ENCODE measurements around the gene NCAM1.

NCAM1 gene

DNA sequence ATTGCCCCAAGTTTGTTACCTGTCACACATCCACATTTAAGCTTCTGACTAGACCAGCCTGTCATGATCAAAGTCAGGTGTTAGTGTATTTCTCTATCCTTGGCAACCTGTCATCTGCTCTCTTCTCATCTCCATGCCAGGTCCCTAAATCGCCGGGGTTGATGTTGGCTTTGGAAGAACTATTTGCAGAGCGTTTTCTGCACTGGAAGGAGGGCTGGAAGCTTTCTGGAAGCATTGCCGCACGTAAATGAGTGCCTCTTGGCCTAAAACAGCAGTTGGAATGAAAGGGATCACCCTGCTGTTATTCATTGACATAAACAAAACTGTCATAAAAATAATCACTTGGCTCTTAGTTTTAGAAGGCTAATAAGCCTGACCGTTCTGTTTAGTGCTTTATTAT lies 354.6 kb downstream of the NCAM1 start:
- Histone ChIP-seq H3K23ac (ENCODE audit: low read depth, low read length, poor library complexity) (no peak overlapping the region), H2AFZ (ENCODE audit: low read length) (no peak overlapping the region), H3K18ac (ENCODE audit: low read length) (no peak overlapping the region), H3K9me3 (replicated peaks in 1 of 2; ENCODE audit: control insufficient read depth in 2 of 2, insufficient read depth in 1 of 2, low read depth in 1 of 2, low read length in 2 of 2) (peaks cover 4 to 5% of the 10 kb centered on the region in 2 donors), H3K14ac (ENCODE audit: low read length) (no peak overlapping the region), H3K36me3 (replicated peaks in 1 of 2; ENCODE audit: control insufficient read depth in 2 of 2, insufficient read depth in 2 of 2, low read length in 2 of 2) (peaks cover 3 to 21% of the 10 kb centered on the region in 2 donors), H2BK12ac (ENCODE audit: low read length) (no peak overlapping the region), H2BK120ac (ENCODE audit: low read depth, low read length) (no peak overlapping the region), H4K91ac (ENCODE audit: low read depth, low read length, poor library complexity) (no peak overlapping the region), H4K8ac (ENCODE audit: low read depth, low read length) (no peak overlapping the region), H3K4ac (ENCODE audit: low read length) (no peak overlapping the region), H3K4me2 (ENCODE audit: insufficient read depth, low read length, poor library complexity, severe bottlenecking) (no peak overlapping the region), H2BK5ac (ENCODE audit: low read length) (no peak overlapping the region), H3K79me1 (ENCODE audit: low read depth, low read length) (no peaks in the 10 kb centered on the region), H2BK15ac (ENCODE audit: low read length) (no peak overlapping the region), H3K27ac (replicated peaks; ENCODE audit: low read length) (no peak overlapping the region), H3K4me3 (ENCODE audit: low read length in 2 of 2) (no peak overlapping the region), H2AK5ac (ENCODE audit: low read depth, low read length) (no peak overlapping the region), H3K27me3 (ENCODE audit: control insufficient read depth in 3 of 3, insufficient read depth in 3 of 3, low read depth in 1 of 3, low read length in 3 of 3) (peaks cover 0 to 24% (median 12%) of the 10 kb centered on the region in 3 experiments), H3K9ac (ENCODE audit: low read depth, low read length, poor library complexity) (no peak overlapping the region), H3K4me1 (ENCODE audit: control insufficient read depth in 2 of 2, insufficient read depth in 1 of 2, low read depth in 1 of 2, low read length in 2 of 2) (peaks cover 0 to 4% of the 10 kb centered on the region in 2 donors)
- no peak for DNase-seq (ENCODE audit: low spot score)
- no CpG with 5 or more reads among the region's 6 CpGs for WGBS, 2 donors (ENCODE audit: extremely low coverage in 2 of 2, insufficient read length in 2 of 2, insufficient replicate concordance in 1 of 2)

DNA sequence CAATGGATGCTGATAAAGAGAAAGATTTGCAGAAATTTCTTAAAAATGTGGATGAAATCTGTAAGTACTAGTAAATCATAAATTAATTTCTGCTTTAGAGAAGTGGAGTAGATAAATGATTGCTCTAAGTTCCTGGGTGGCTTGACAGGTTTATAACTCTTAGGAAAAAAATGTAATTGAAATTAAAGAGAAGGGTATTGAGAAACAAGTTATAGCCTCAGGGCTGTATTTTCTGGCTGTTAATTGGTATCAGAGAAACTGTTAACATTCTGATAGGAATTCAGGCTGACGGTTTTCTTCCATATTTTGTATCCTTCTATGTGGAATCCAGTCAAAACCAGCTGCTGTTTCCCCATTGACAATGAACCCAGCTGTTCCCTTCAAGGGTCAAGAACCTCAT lies 355.0 kb downstream of the NCAM1 start:
- H3K27ac ChIP-seq (replicated peaks; ENCODE audit: low read length): no peak overlapping the region
- peaks cover 3 to 21% of the 10 kb centered on the region in 2 donors for H3K36me3 ChIP-seq (replicated peaks in 1 of 2; ENCODE audit: control insufficient read depth in 2 of 2, insufficient read depth in 2 of 2, low read length in 2 of 2)
- H2BK120ac ChIP-seq (ENCODE audit: low read depth, low read length): no peak overlapping the region
- H3K4me3 ChIP-seq (ENCODE audit: low read length in 2 of 2): no peak overlapping the region
- H2BK5ac ChIP-seq (ENCODE audit: low read length): no peak overlapping the region
- no peak overlapping the region for H2AK5ac ChIP-seq (ENCODE audit: low read depth, low read length)
- H4K8ac ChIP-seq (ENCODE audit: low read depth, low read length): no peak overlapping the region
- H3K9me3 ChIP-seq (replicated peaks in 1 of 2; ENCODE audit: control insufficient read depth in 2 of 2, insufficient read depth in 1 of 2, low read depth in 1 of 2, low read length in 2 of 2): peaks cover 4 to 5% of the 10 kb centered on the region in 2 donors
- H3K9ac ChIP-seq (ENCODE audit: low read depth, low read length, poor library complexity): no peak overlapping the region
- H3K23ac ChIP-seq (ENCODE audit: low read depth, low read length, poor library complexity): no peak overlapping the region
- H3K4me1 ChIP-seq (ENCODE audit: control insufficient read depth in 2 of 2, insufficient read depth in 1 of 2, low read depth in 1 of 2, low read length in 2 of 2): peaks cover 0 to 4% of the 10 kb centered on the region in 2 donors
- H3K14ac ChIP-seq (ENCODE audit: low read length): no peak overlapping the region
- no CpG with 5 or more reads among the region's 1 CpG for WGBS, 2 donors (ENCODE audit: extremely low coverage in 2 of 2, insufficient read length in 2 of 2, insufficient replicate concordance in 1 of 2)
- no peak overlapping the region for H2BK12ac ChIP-seq (ENCODE audit: low read length)
- H3K27me3 ChIP-seq (ENCODE audit: control insufficient read depth in 3 of 3, insufficient read depth in 3 of 3, low read depth in 1 of 3, low read length in 3 of 3): peaks cover 0 to 23% (median 12%) of the 10 kb centered on the region in 3 experiments
- no peak for DNase-seq (ENCODE audit: low spot score)
- H3K4ac ChIP-seq (ENCODE audit: low read length): no peak overlapping the region
- H4K91ac ChIP-seq (ENCODE audit: low read depth, low read length, poor library complexity): no peak overlapping the region
- H2AFZ ChIP-seq (ENCODE audit: low read length): no peak overlapping the region
- no peak overlapping the region for H3K4me2 ChIP-seq (ENCODE audit: insufficient read depth, low read length, poor library complexity, severe bottlenecking)
- H2BK15ac ChIP-seq (ENCODE audit: low read length): no peak overlapping the region
- no peaks in the 10 kb centered on the region for H3K79me1 ChIP-seq (ENCODE audit: low read depth, low read length)
- no peak overlapping the region for H3K18ac ChIP-seq (ENCODE audit: low read length)

DNA sequence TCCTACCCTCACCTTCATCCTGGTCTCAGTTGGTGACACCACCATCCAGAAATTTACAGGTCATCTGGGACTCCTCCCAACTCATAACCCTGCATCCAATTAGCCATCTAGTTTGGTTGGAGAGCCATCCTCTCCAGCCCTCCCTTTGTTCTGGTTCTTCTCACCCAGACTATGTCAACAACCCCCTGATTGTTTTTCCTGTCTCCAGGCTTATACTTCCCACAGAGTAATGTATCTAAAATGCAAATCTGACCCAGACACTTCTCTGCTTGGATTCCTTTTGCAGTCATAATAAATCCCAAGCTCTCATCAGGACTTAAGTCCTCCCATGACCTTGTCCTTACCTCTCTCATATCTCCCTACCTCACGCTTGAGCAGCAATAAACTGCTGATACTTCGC lies 356.1 kb downstream of the NCAM1 start:
- H3K4me1 ChIP-seq (ENCODE audit: control insufficient read depth in 2 of 2, insufficient read depth in 1 of 2, low read depth in 1 of 2, low read length in 2 of 2): peaks cover 0 to 4% of the 10 kb centered on the region in 2 donors
- H2AFZ ChIP-seq (ENCODE audit: low read length): no peak overlapping the region
- H3K27me3 ChIP-seq (ENCODE audit: control insufficient read depth in 3 of 3, insufficient read depth in 3 of 3, low read depth in 1 of 3, low read length in 3 of 3): peaks cover 0 to 16% (median 11%) of the 10 kb centered on the region in 3 experiments
- no peak overlapping the region for H3K4me2 ChIP-seq (ENCODE audit: insufficient read depth, low read length, poor library complexity, severe bottlenecking)
- H2BK12ac ChIP-seq (ENCODE audit: low read length): no peak overlapping the region
- WGBS, 2 donors (ENCODE audit: extremely low coverage in 2 of 2, insufficient read length in 2 of 2, insufficient replicate concordance in 1 of 2): no CpG with 5 or more reads among the region's 2 CpGs
- no peak overlapping the region for H3K14ac ChIP-seq (ENCODE audit: low read length)
- no peak for DNase-seq (ENCODE audit: low spot score)
- no peaks in the 10 kb centered on the region for H3K79me1 ChIP-seq (ENCODE audit: low read depth, low read length)
- H4K91ac ChIP-seq (ENCODE audit: low read depth, low read length, poor library complexity): no peak overlapping the region
- no peak overlapping the region for H3K4me3 ChIP-seq (ENCODE audit: low read length in 2 of 2)
- peaks cover 4 to 5% of the 10 kb centered on the region in 2 donors for H3K9me3 ChIP-seq (replicated peaks in 1 of 2; ENCODE audit: control insufficient read depth in 2 of 2, insufficient read depth in 1 of 2, low read depth in 1 of 2, low read length in 2 of 2)
- no peak overlapping the region for H2BK15ac ChIP-seq (ENCODE audit: low read length)
- no peak overlapping the region for H3K23ac ChIP-seq (ENCODE audit: low read depth, low read length, poor library complexity)
- H3K9ac ChIP-seq (ENCODE audit: low read depth, low read length, poor library complexity): no peak overlapping the region
- no peak overlapping the region for H3K27ac ChIP-seq (replicated peaks; ENCODE audit: low read length)
- no peak overlapping the region for H2BK5ac ChIP-seq (ENCODE audit: low read length)
- H4K8ac ChIP-seq (ENCODE audit: low read depth, low read length): no peak overlapping the region
- H3K36me3 ChIP-seq (replicated peaks in 1 of 2; ENCODE audit: control insufficient read depth in 2 of 2, insufficient read depth in 2 of 2, low read length in 2 of 2): peaks cover 3 to 21% of the 10 kb centered on the region in 2 donors
- no peak overlapping the region for H3K18ac ChIP-seq (ENCODE audit: low read length)
- no peak overlapping the region for H2AK5ac ChIP-seq (ENCODE audit: low read depth, low read length)
- H3K4ac ChIP-seq (ENCODE audit: low read length): no peak overlapping the region
- no peak overlapping the region for H2BK120ac ChIP-seq (ENCODE audit: low read depth, low read length)

DNA sequence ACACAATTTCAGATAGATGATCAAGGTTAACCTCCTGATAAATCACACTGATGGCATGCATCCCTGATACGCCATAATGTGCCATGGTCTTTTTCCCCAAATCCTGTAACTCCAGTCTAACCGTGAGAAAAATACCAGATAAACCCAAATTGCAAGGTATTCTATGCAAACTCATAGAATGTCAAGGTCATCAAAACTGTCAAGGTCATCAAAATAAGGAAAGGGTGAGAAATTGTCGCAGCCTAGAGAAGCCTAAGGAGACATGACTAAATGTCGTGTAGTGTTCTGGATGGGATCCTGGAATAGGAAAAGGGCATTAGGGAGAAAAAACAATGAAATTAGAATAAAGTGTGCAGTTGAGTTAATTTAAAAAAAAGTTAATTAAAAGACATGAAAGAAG lies 357.9 kb downstream of the NCAM1 start:
- no peak overlapping the region for H3K18ac ChIP-seq (ENCODE audit: low read length)
- no peak for DNase-seq (ENCODE audit: low spot score)

More for the DNA sequence above, 357.9 kb downstream of the NCAM1 start:
- Histone ChIP-seq H3K9ac (ENCODE audit: low read depth, low read length, poor library complexity) (no peak overlapping the region), H3K4ac (ENCODE audit: low read length) (no peak overlapping the region), H2BK12ac (ENCODE audit: low read length) (no peak overlapping the region), H2BK15ac (ENCODE audit: low read length) (no peak overlapping the region), H4K8ac (ENCODE audit: low read depth, low read length) (no peak overlapping the region), H2AK5ac (ENCODE audit: low read depth, low read length) (no peak overlapping the region), H3K4me1 (ENCODE audit: control insufficient read depth in 2 of 2, insufficient read depth in 1 of 2, low read depth in 1 of 2, low read length in 2 of 2) (peaks cover 0 to 4% of the 10 kb centered on the region in 2 donors), H3K36me3 (replicated peaks in 1 of 2; ENCODE audit: control insufficient read depth in 2 of 2, insufficient read depth in 2 of 2, low read length in 2 of 2) (peaks cover 3 to 27% of the 10 kb centered on the region in 2 donors), H2BK120ac (ENCODE audit: low read depth, low read length) (no peak overlapping the region), H3K14ac (ENCODE audit: low read length) (no peak overlapping the region), H3K4me2 (ENCODE audit: insufficient read depth, low read length, poor library complexity, severe bottlenecking) (no peak overlapping the region), H2AFZ (ENCODE audit: low read length) (no peak overlapping the region), H3K79me1 (ENCODE audit: low read depth, low read length) (no peaks in the 10 kb centered on the region), H2BK5ac (ENCODE audit: low read length) (no peak overlapping the region), H3K9me3 (replicated peaks in 1 of 2; ENCODE audit: control insufficient read depth in 2 of 2, insufficient read depth in 1 of 2, low read depth in 1 of 2, low read length in 2 of 2) (peaks cover 4 to 5% of the 10 kb centered on the region in 2 donors), H3K4me3 (ENCODE audit: low read length in 2 of 2) (no peak overlapping the region), H3K27me3 (ENCODE audit: control insufficient read depth in 3 of 3, insufficient read depth in 3 of 3, low read depth in 1 of 3, low read length in 3 of 3) (no peaks in the 10 kb centered on the region), H4K91ac (ENCODE audit: low read depth, low read length, poor library complexity) (no peak overlapping the region), H3K27ac (replicated peaks; ENCODE audit: low read length) (no peak overlapping the region), H3K23ac (ENCODE audit: low read depth, low read length, poor library complexity) (no peak overlapping the region)
- no CpG with 5 or more reads among the region's 4 CpGs for WGBS, 2 donors (ENCODE audit: extremely low coverage in 2 of 2, insufficient read length in 2 of 2, insufficient replicate concordance in 1 of 2)

Data from neuronal stem cell (in vitro differentiated cells).